GM12892 (cell line): Measurements from ENCODE around the gene TEAD2.

Experiments
- POLR2A ChIP-seq: IDR thresholded peaks from 2 replicates; pipeline ENCODE4 v1.6.1; 2011; ENCODE audit warnings: low read depth, low read length, control low read depth
- POLR2AphosphoS5 ChIP-seq: IDR thresholded peaks from 2 replicates; pipeline ENCODE4 v1.6.1; 2011; ENCODE audit warnings: low read depth, low read length, control low read depth

- no peak for TF ChIP-seq POLR2A
- TF ChIP-seq POLR2AphosphoS5, result no peak
Measured at GRCh38 chr19:49390929-49391359, 28.7 kb upstream of the TEAD2 start.
